SK-N-SH (cell line): ENCODE data around the gene RARB. TPM values are rescaled to one million over a fixed set of nuclear protein-coding genes. Genes with fewer than 3 reads are reported as not detected.

Experiments used
- CTCF ChIA-PET: fragments of 300-600, 350-600 bp; formaldehyde crosslinking; extraction: SDS; loops from one replicate; lab custom pipeline; 2021; lab: Yijun Ruan, JAX
- POLR2A ChIA-PET: fragments of 350-600 bp; sonication (Branson Sonifier 250); formaldehyde crosslinking; extraction: SDS; loops from one replicate; lab custom pipeline; 2020; ENCODE audit warnings: antibody characterized with exemption, inconsistent platforms; lab: Yijun Ruan, JAX
- DNase-seq: peaks from one replicate; pipeline ENCODE4 v3.0.0; 2012
- H2AFZ ChIP-seq: fragments of 200-600 bp; sonication (generic); 2 replicates; pipeline ENCODE4 v1.8.1; 2016; ENCODE audit warnings: antibody characterized with exemption, mild to moderate bottlenecking, low read depth
- H3F3A ChIP-seq: fragments of 200-600 bp; sonication (generic); replicated peaks from 2 replicates; pipeline ENCODE3; 2016; ENCODE audit warnings: antibody characterized with exemption, mild to moderate bottlenecking; ENCODE audit not compliant: insufficient read depth
- H3K27ac ChIP-seq, 2 experiments: fragments of 200-500 bp in 1 of 2; fragments of 200-600 bp in 1 of 2; sonication (Bioruptor generic) in 1 of 2; sonication (generic), shearing (Covaris generic) in 1 of 2; 2 replicates each; pipeline versions ENCODE4 v1.5.1 to v1.6.1; 2014 to 2016; ENCODE audit warnings: low read depth in 2 of 2, inconsistent platforms in 1 of 2, low read length in 1 of 2, mild to moderate bottlenecking in 1 of 2, mixed read lengths in 1 of 2
- H3K27me3 ChIP-seq: fragments of 200-600 bp; sonication (generic), shearing (Covaris generic); 2 replicates; pipeline ENCODE4 v1.6.1; 2016; ENCODE audit warnings: mixed run types; ENCODE audit not compliant: insufficient read depth
- H3K36me3 ChIP-seq, 2 experiments: fragments of 200-500 bp in 1 of 2; fragments of 200-600 bp in 1 of 2; sonication (Bioruptor generic) in 1 of 2; sonication (generic) in 1 of 2; replicated peaks in 1 of 2; 2 replicates each; pipeline versions ENCODE3 to v1.5.1; 2014 to 2016; ENCODE audit warnings: low read length in 1 of 2, mild to moderate bottlenecking in 1 of 2; ENCODE audit not compliant: insufficient read depth in 2 of 2, control insufficient read depth in 1 of 2
- H3K4me1 ChIP-seq, 2 experiments: fragments of 200-500 bp in 1 of 2; fragments of 200-600 bp in 1 of 2; sonication (Bioruptor generic) in 1 of 2; sonication (generic), shearing (Covaris generic) in 1 of 2; 2 replicates each; pipeline versions ENCODE4 v1.5.1 to v1.6.1; 2014 to 2016; ENCODE audit warnings: low read depth in 1 of 2, low read length in 1 of 2, mixed run types in 1 of 2; ENCODE audit not compliant: insufficient read depth in 2 of 2, control insufficient read depth in 1 of 2
- H3K4me2 ChIP-seq: fragments of 200-600 bp; sonication (generic), shearing (Covaris generic); 2 replicates; pipeline ENCODE4 v1.6.1; 2017; ENCODE audit warnings: mixed run types
- H3K4me3 ChIP-seq, 2 experiments: fragments of 200-500 bp in 1 of 2; fragments of 200-600 bp in 1 of 2; sonication (Bioruptor generic) in 1 of 2; sonication (generic), shearing (Covaris generic) in 1 of 2; 2 replicates each; pipeline versions ENCODE4 v1.5.1 to v1.8.1; 2014 to 2016; ENCODE audit warnings: low read depth in 2 of 2, inconsistent platforms in 1 of 2, low read length in 1 of 2, mild to moderate bottlenecking in 1 of 2, mixed read lengths in 1 of 2, moderate library complexity in 1 of 2
- H3K79me2 ChIP-seq: fragments of 200-600 bp; sonication (generic); 2 replicates; pipeline ENCODE4 v1.8.1; 2017; ENCODE audit warnings: mild to moderate bottlenecking; ENCODE audit not compliant: insufficient read depth
- H3K9ac ChIP-seq: fragments of 200-600 bp; sonication (generic); 2 replicates; pipeline ENCODE4 v1.6.1; 2017; ENCODE audit warnings: mixed run types
- H3K9me2 ChIP-seq: fragments of 200-600 bp; sonication (generic); 2 replicates; pipeline ENCODE4 v1.6.1; 2017; ENCODE audit warnings: mixed run types
- H3K9me3 ChIP-seq: fragments of 200-600 bp; sonication (generic); 2 replicates; pipeline ENCODE4 v1.6.1; 2017; ENCODE audit warnings: mixed run types, mild to moderate bottlenecking, moderate library complexity
- H4K20me1 ChIP-seq: fragments of 200-600 bp; sonication (generic); 2 replicates; pipeline ENCODE4 v1.6.1; 2017; ENCODE audit warnings: mild to moderate bottlenecking, mixed run types; ENCODE audit not compliant: insufficient read depth
- ELF1 ChIP-seq: IDR thresholded peaks from 2 replicates; pipeline ENCODE4 v1.4.0; 2012
- EP300 ChIP-seq, 2 experiments: IDR thresholded peaks; 2 replicates each; pipeline versions ENCODE4 v1.4.0 to v1.6.1; 2012; ENCODE audit warnings: borderline replicate concordance in 1 of 2, low read depth in 1 of 2, low read length in 1 of 2
- EZH2phosphoT487 ChIP-seq: fragments of 200-600 bp; sonication (generic); IDR thresholded peaks from 2 replicates; pipeline ENCODE4 v1.6.1; 2017; ENCODE audit warnings: low read depth, mixed run types, mild to moderate bottlenecking, antibody characterized with exemption, moderate library complexity, borderline replicate concordance
- FOXM1 ChIP-seq: IDR thresholded peaks from 2 replicates; pipeline ENCODE4 v1.4.0; 2012; ENCODE audit warnings: low read depth, mild to moderate bottlenecking
- GABPA ChIP-seq: IDR thresholded peaks from 2 replicates; pipeline ENCODE4 v1.4.0; 2012; ENCODE audit warnings: low read depth, mild to moderate bottlenecking
- MXI1 ChIP-seq: IDR thresholded peaks from 2 replicates; pipeline ENCODE4 v1.6.1; 2012; ENCODE audit warnings: mild to moderate bottlenecking, low read depth, low read length, improper control_type of control experiment
- NFIC ChIP-seq: IDR thresholded peaks from 2 replicates; pipeline ENCODE4 v1.4.0; 2012; ENCODE audit warnings: borderline replicate concordance
- RCOR1 ChIP-seq: fragments of 150-350 bp; IDR thresholded peaks from 2 replicates; pipeline ENCODE4 v1.6.1; 2017; ENCODE audit warnings: antibody characterized with exemption, low read length
- SMC3 ChIP-seq: IDR thresholded peaks from 2 replicates; pipeline ENCODE4 v1.6.1; 2012; ENCODE audit warnings: low read depth, low read length, improper control_type of control experiment
- TCF12 ChIP-seq: IDR thresholded peaks from 2 replicates; pipeline ENCODE4 v1.4.0; 2012
- polyA plus RNA-seq, 3 experiments: library from polyadenylated mRNA; depleted of rRNA; stranded (reverse); fragments of >200 nt; gene quantifications; 2 replicates each; pipeline ENCODE4 v1.2.3, GENCODE V29; 2012
- TF ChIP-seq, protein P1 (sequence below): IDR thresholded peaks from 2 replicates; pipeline ENCODE4; 2012
- TF ChIP-seq, protein P2 (sequence below): IDR thresholded peaks from 2 replicates; pipeline ENCODE4 v1.4.0; 2012; ENCODE audit warnings: low read depth, borderline replicate concordance
- TF ChIP-seq, protein P3 (sequence below): IDR thresholded peaks from 2 replicates; pipeline ENCODE4 v1.4.0; 2012; ENCODE audit warnings: low read depth
- TF ChIP-seq, protein P4 (sequence below): IDR thresholded peaks from 2 replicates; pipeline ENCODE4 v1.4.0; 2012; ENCODE audit warnings: low read depth, borderline replicate concordance
- TF ChIP-seq, protein P5 (sequence below): IDR thresholded peaks from 2 replicates; pipeline ENCODE4 v1.6.1; 2012; ENCODE audit warnings: mild to moderate bottlenecking, low read depth, low read length, moderate library complexity
- TF ChIP-seq, protein P6 (sequence below): fragments of 200-600 bp; sonication (generic); IDR thresholded peaks from 2 replicates; pipeline ENCODE4 v1.6.1; 2017; ENCODE audit warnings: antibody characterized with exemption, mild to moderate bottlenecking, moderate library complexity

Gene RARB
- polyA plus RNA-seq, 1 of the 3 experiments (the other 2 are of a cell fraction): 10.7 TPM

DNA sequence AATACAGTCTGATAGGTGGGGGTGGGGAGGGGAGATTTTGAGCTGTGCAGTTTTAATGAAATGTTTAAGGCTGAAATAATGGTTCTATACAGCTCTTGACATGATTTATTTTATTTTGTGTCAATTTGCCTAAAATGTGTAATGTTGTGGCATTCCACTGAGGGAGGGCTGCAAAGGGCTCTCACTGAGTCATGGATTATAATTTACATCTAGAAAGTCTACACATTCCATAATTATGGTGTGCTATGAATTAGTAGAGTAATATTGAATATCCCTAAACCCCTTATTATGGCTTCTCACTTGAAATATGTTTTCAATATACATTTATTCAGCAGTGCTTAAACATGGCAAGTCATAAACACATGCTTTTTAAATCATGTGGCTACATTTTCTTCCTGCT is 103.9 kb downstream of the RARB start:
- Histone ChIP-seq H3F3A (no peaks in the 10 kb centered on the region), H3K4me3 (no peak overlapping the region), H3K4me1 (peaks cover 0 to 12% of the 10 kb centered on the region in 2 experiments; a peak in 1 of 4 replicates), H3K27ac (no peak overlapping the region; a peak in 1 of 4 replicates), H3K79me2 (no peaks in the 10 kb centered on the region), H3K27me3 (no peaks in the 10 kb centered on the region), H4K20me1 (no peaks in the 10 kb centered on the region), H3K9ac (no peak overlapping the region), H3K9me2 (no peaks in the 10 kb centered on the region), H3K4me2 (no peak overlapping the region), H3K36me3 (no peaks in the 10 kb centered on the region), H3K9me3 (0 out of 2 replicates have a peak, but pooled peaks cover 3% of the 10 kb centered on the region), H2AFZ (no peak overlapping the region)
- DNase-seq: no peak
- POLR2A ChIA-PET: interaction anchor here (0.7 kb wide), 1 partner anchor 285 kb away, joined by 3 read pairs; no protein-coding TSS in a partner anchor
- CTCF ChIA-PET: interaction anchor here (0.6 to 1.7 kb wide), 4 partner anchors 9 to 34 kb away, joined by 3 to 4 read pairs (median 4); no protein-coding TSS in a partner anchor
- TF ChIP-seq EZH2phosphoT487 (no peak), ELF1 (no peak), FOXM1 (no peak), SMC3 (no peak), MXI1 (no peak), TCF12 (no peak), GABPA (no peak), RCOR1 (no peak), NFIC (no peak), EP300 (IDR thresholded peaks at IDR 0.05; ENCODE audit: borderline replicate concordance in 1 of 2, low read depth in 1 of 2, low read length in 1 of 2) (no peak)
- TF ChIP-seq, protein P1, sequence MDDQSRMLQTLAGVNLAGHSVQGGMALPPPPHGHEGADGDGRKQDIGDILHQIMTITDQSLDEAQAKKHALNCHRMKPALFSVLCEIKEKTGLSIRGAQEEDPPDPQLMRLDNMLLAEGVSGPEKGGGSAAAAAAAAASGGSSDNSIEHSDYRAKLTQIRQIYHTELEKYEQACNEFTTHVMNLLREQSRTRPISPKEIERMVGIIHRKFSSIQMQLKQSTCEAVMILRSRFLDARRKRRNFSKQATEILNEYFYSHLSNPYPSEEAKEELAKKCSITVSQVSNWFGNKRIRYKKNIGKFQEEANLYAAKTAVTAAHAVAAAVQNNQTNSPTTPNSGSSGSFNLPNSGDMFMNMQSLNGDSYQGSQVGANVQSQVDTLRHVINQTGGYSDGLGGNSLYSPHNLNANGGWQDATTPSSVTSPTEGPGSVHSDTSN: no peak
- TF ChIP-seq, protein P2, sequence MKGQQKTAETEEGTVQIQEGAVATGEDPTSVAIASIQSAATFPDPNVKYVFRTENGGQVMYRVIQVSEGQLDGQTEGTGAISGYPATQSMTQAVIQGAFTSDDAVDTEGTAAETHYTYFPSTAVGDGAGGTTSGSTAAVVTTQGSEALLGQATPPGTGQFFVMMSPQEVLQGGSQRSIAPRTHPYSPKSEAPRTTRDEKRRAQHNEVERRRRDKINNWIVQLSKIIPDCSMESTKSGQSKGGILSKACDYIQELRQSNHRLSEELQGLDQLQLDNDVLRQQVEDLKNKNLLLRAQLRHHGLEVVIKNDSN: no peak
- TF ChIP-seq, protein P3, sequence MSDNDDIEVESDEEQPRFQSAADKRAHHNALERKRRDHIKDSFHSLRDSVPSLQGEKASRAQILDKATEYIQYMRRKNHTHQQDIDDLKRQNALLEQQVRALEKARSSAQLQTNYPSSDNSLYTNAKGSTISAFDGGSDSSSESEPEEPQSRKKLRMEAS: no peak
- TF ChIP-seq, protein P4, sequence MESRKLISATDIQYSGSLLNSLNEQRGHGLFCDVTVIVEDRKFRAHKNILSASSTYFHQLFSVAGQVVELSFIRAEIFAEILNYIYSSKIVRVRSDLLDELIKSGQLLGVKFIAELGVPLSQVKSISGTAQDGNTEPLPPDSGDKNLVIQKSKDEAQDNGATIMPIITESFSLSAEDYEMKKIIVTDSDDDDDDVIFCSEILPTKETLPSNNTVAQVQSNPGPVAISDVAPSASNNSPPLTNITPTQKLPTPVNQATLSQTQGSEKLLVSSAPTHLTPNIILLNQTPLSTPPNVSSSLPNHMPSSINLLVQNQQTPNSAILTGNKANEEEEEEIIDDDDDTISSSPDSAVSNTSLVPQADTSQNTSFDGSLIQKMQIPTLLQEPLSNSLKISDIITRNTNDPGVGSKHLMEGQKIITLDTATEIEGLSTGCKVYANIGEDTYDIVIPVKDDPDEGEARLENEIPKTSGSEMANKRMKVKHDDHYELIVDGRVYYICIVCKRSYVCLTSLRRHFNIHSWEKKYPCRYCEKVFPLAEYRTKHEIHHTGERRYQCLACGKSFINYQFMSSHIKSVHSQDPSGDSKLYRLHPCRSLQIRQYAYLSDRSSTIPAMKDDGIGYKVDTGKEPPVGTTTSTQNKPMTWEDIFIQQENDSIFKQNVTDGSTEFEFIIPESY: no peak
- TF ChIP-seq, protein P5, sequence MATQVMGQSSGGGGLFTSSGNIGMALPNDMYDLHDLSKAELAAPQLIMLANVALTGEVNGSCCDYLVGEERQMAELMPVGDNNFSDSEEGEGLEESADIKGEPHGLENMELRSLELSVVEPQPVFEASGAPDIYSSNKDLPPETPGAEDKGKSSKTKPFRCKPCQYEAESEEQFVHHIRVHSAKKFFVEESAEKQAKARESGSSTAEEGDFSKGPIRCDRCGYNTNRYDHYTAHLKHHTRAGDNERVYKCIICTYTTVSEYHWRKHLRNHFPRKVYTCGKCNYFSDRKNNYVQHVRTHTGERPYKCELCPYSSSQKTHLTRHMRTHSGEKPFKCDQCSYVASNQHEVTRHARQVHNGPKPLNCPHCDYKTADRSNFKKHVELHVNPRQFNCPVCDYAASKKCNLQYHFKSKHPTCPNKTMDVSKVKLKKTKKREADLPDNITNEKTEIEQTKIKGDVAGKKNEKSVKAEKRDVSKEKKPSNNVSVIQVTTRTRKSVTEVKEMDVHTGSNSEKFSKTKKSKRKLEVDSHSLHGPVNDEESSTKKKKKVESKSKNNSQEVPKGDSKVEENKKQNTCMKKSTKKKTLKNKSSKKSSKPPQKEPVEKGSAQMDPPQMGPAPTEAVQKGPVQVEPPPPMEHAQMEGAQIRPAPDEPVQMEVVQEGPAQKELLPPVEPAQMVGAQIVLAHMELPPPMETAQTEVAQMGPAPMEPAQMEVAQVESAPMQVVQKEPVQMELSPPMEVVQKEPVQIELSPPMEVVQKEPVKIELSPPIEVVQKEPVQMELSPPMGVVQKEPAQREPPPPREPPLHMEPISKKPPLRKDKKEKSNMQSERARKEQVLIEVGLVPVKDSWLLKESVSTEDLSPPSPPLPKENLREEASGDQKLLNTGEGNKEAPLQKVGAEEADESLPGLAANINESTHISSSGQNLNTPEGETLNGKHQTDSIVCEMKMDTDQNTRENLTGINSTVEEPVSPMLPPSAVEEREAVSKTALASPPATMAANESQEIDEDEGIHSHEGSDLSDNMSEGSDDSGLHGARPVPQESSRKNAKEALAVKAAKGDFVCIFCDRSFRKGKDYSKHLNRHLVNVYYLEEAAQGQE: no peak
- TF ChIP-seq, protein P6, sequence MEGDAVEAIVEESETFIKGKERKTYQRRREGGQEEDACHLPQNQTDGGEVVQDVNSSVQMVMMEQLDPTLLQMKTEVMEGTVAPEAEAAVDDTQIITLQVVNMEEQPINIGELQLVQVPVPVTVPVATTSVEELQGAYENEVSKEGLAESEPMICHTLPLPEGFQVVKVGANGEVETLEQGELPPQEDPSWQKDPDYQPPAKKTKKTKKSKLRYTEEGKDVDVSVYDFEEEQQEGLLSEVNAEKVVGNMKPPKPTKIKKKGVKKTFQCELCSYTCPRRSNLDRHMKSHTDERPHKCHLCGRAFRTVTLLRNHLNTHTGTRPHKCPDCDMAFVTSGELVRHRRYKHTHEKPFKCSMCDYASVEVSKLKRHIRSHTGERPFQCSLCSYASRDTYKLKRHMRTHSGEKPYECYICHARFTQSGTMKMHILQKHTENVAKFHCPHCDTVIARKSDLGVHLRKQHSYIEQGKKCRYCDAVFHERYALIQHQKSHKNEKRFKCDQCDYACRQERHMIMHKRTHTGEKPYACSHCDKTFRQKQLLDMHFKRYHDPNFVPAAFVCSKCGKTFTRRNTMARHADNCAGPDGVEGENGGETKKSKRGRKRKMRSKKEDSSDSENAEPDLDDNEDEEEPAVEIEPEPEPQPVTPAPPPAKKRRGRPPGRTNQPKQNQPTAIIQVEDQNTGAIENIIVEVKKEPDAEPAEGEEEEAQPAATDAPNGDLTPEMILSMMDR: no peak
